Body of pancreas (tissue), 4 donors: ENCODE data around the gene DNAJC17. TPM values are rescaled to one million over a fixed set of nuclear protein-coding genes. Genes with fewer than 3 reads are reported as not detected.

ENCODE experiments used
- ATAC-seq: fragments of 150-250 bp; one replicate; pipeline ENCODE4 v1.9.1; 2016
- DNase-seq, 4 donors: peaks; one replicate each; pipeline ENCODE4 v3.0.0-alpha.2; 2019
- H3K27ac ChIP-seq, 4 donors: fragments of 200-600 bp; sonication (generic); 1 replicate in 3 of 4; 2 replicates in 1 of 4; pipeline versions ENCODE4 v1.5.1 to v1.6.1; 2016 to 2019; ENCODE audit warnings: mild to moderate bottlenecking in 1 of 4, mixed read lengths in 1 of 4, moderate library complexity in 1 of 4
- H3K27me3 ChIP-seq, 2 donors: fragments of 200-600 bp; sonication (generic); one replicate each; pipeline ENCODE4 v1.6.0; 2016; ENCODE audit warnings: mild to moderate bottlenecking in 1 of 2
- H3K36me3 ChIP-seq, 2 donors: fragments of 200-600 bp; sonication (generic); replicated peaks in 1 of 2; 2 replicates each; pipeline ENCODE4 v1.5.1; 2016; ENCODE audit warnings: low read depth in 2 of 2; ENCODE audit not compliant: insufficient read depth in 1 of 2
- H3K4me1 ChIP-seq: fragments of 200-600 bp; sonication (generic); one replicate; pipeline ENCODE4 v1.6.0; 2016
- H3K4me3 ChIP-seq, 2 donors: fragments of 200-600 bp; sonication (generic); 1 replicate in 1 of 2; 2 replicates in 1 of 2; pipeline ENCODE4 v1.5.1; 2016 to 2019
- H3K9me3 ChIP-seq, 3 donors: fragments of 200-600 bp; sonication (generic); 1 replicate in 2 of 3; 2 replicates in 1 of 3; pipeline ENCODE4 v1.5.1; 2016
- CTCF ChIP-seq, 7 experiments: fragments of 450-650 bp in 4 of 7; fragments of 200-600 bp in 3 of 7; sonication (generic) in 3 of 7; IDR thresholded peaks; one replicate each; pipeline ENCODE4 v1.5.1; 2016 to 2019; ENCODE audit warnings: antibody characterized with exemption in 7 of 7
- POLR2A ChIP-seq, 3 donors: fragments of 450-650 bp; IDR thresholded peaks; one replicate each; pipeline ENCODE4 v1.6.1; 2016; ENCODE audit warnings: antibody characterized with exemption in 3 of 3, mild to moderate bottlenecking in 2 of 3
- WGBS, 2 donors: methylation state at CpG; one replicate each; pipeline ENCODE4 v1.1.5; 2017; 5-methylcytosine and 5-hydroxymethylcytosine counted together
- intact Hi-C: fragments of 100-400 bp; cut with DNase I; formaldehyde crosslinking; loops from one replicate; pipeline ENCODE4 v1.15.1; 2023
- total RNA-seq, 2 donors: library from RNA; depleted of rRNA; stranded (reverse); fragments of >200 nt; gene quantifications; one replicate each; pipeline ENCODE4 v1.1.0, GENCODE V29; 2016

The DNAJC17 gene
- total RNA-seq, 2 donors from 2014 or later = 18.7 to 36.6 TPM

GRCh38 chr15:40853241-40853890 lies 46.1 kb upstream of the DNAJC17 start:
- H3K9me3 ChIP-seq = no peaks in the 10 kb centered on the region
- intact Hi-C loops = no loop called here
- no peak for TF ChIP-seq CTCF (IDR thresholded peaks at IDR 0.05)
- TF ChIP-seq POLR2A (IDR thresholded peaks at IDR 0.05) = no peak

DNA sequence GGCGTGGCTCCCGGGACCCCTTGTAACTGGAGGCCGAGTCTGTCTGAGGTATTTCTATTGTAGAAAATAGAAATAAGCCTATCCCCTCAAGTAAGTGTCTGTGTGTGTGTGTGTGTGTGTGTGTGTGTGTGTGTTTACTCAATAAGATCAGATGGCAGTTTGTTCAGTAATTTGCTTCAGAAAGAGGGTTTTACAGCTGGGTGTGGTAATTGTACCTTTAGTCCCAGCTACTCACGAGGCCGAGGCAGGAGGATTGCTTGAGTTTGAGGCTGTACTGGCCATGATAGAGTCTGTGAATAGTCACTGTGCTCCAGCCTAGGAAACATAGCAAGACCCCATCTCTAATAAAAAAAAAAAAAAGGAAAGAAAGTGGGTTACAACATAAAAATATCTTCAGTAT lies 45.3 kb upstream of the DNAJC17 start:
- Histone ChIP-seq H3K27ac (no peak overlapping the region), H3K4me1 (peaks cover 20% of the 10 kb centered on the region), H3K27me3 (no peaks in the 10 kb centered on the region), H3K4me3 (no peak overlapping the region), H3K9me3 (no peaks in the 10 kb centered on the region), H3K36me3 (peaks cover 5 to 27% of the 10 kb centered on the region in 2 donors)
- WGBS, 2 donors = 76 to 94% methylated on average over 5 of the region's 5 CpGs
- DNase-seq (no peak), ATAC-seq (no peak)
- intact Hi-C loops = no loop called here
- TF ChIP-seq POLR2A (IDR thresholded peaks at IDR 0.05) (no peak), CTCF (IDR thresholded peaks at IDR 0.05) (no peak)

More at GRCh38 chr15:40853241-40853890, 46.1 kb upstream of the DNAJC17 start:
- Histone ChIP-seq H3K4me1 (peaks cover 20% of the 10 kb centered on the region), H3K27me3 (no peaks in the 10 kb centered on the region), H3K4me3 (no peak overlapping the region), H3K27ac (no peak overlapping the region), H3K36me3 (peaks cover 5 to 27% of the 10 kb centered on the region in 2 donors)
- DNase-seq = no peak
- no peak for ATAC-seq
- WGBS, 2 donors = 84 to 88% methylated on average over 12 to 13 of the region's 16 CpGs

GRCh38 chr15:40850576-40851112 lies 43.4 kb upstream of the DNAJC17 start:
- Histone ChIP-seq H3K9me3 (no peaks in the 10 kb centered on the region), H3K4me1 (peaks cover 27% of the 10 kb centered on the region), H3K4me3 (no peak overlapping the region), H3K27me3 (no peaks in the 10 kb centered on the region), H3K36me3 (peaks cover 5 to 21% of the 10 kb centered on the region in 2 donors), H3K27ac (no peak overlapping the region)
- 82 to 89% methylated on average over 8 of the region's 8 CpGs for WGBS, 2 donors
- TF ChIP-seq POLR2A (IDR thresholded peaks at IDR 0.05) (no peak), CTCF (IDR thresholded peaks at IDR 0.05) (no peak)
- ATAC-seq (no peak), DNase-seq (no peak)
- intact Hi-C loops = no loop called here

DNA sequence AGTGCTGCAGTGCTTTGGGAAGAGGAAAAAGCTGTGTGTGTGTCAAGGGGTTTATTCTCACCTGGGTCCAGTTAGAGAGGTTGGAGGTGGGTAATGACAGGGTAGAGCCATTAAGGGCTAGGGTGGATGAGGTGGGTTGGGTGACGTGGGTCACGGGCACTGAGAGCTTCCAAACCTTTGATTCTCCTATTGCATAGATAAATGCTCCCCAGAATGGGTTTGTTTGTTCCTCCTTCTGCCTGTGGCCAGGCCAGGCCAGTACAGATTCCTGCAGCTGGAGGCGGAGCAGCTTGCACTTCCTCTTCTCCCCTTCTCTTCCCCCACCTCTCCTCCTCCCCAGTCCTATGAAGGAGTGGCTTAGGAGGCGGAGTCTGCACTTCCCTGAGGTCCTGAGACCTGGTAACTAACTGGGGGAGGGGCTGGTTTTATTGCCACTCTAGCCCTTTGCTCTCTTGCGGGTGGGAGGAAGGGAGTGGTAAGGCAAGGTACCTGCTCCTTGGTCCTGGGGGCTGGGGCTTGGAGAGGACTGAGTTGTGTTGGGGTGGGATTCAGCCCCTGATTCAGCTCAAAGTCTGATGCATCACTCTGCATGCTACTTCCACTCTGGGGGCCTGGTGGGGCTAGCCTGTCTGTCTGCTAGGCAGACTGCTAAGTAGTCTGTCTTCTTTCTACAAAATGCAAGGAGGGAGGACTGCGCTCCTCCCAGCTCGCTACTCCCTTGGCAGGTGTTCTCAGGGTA lies 40.1 kb upstream of the DNAJC17 start:
- H3K4me3 ChIP-seq = no peak overlapping the region
- ATAC-seq (peak; percentile 43), DNase-seq (peak; percentile 63 to 85 (median 76))
- H3K9me3 ChIP-seq = no peaks in the 10 kb centered on the region
- no peaks in the 10 kb centered on the region for H3K27me3 ChIP-seq
- 53 to 73% methylated on average over 7 of the region's 7 CpGs for WGBS, 2 donors
- TF ChIP-seq CTCF (IDR thresholded peaks at IDR 0.05) (peak in 4 of 7 experiments; percentile 46 to 59 (median 52)), POLR2A (IDR thresholded peaks at IDR 0.05) (peak in 1 of 3 donors; percentile 33)
- peaks cover 41% of the 10 kb centered on the region for H3K4me1 ChIP-seq
- intact Hi-C loops = no loop called here
- peaks cover 0 to 3% of the 10 kb centered on the region in 2 donors for H3K36me3 ChIP-seq
- H3K27ac ChIP-seq = peak overlapping the region; percentile 71 to 92 (median 84)
